Panc1 (cell line): ENCODE measurements around the gene PBX1.

Source experiments
- CTCF ChIP-seq: fragments of 450-650 bp; IDR thresholded peaks from 2 replicates; pipeline ENCODE4 v1.5.1; 2017; ENCODE audit warnings: mild to moderate bottlenecking
- POLR2AphosphoS5 ChIP-seq: IDR thresholded peaks from 2 replicates; pipeline ENCODE4 v1.6.1; 2012; ENCODE audit warnings: mild to moderate bottlenecking, low read depth, low read length, moderate library complexity

GRCh38 chr1:164868990-164869389, 310.0 kb downstream of the PBX1 start:
- TF ChIP-seq POLR2AphosphoS5, result no peak
- no peak for TF ChIP-seq CTCF
